Panc1 (cell line): ENCODE data around the gene CA9. TPM values are rescaled to one million over a fixed set of nuclear protein-coding genes. Genes with fewer than 3 reads are reported as not detected.

ENCODE experiments used
- ATAC-seq: fragments of 200-7000 bp; cut with Tn5 transposase; 2 replicates; pipeline ENCODE4 v1.9.1; 2020; ENCODE audit warnings: mild to moderate bottlenecking, moderate library complexity
- BruUV-seq: library from RNA; stranded (reverse); fragments of 400-500 nt; replicated peaks from 2 replicates; lab custom pipeline; 2021; lab: Mats Ljungman, UMichigan
- CTCF ChIA-PET: fragments of 300-600 bp; sonication (Branson Sonifier 250); formaldehyde crosslinking; loops from one replicate; lab custom pipeline; 2022; ENCODE audit warnings: antibody characterized with exemption; lab: Charles Lee
- POLR2A ChIA-PET: fragments of 300-600 bp; sonication (Branson Sonifier 250); formaldehyde crosslinking; loops from one replicate; lab custom pipeline; 2022; ENCODE audit warnings: antibody characterized with exemption; lab: Charles Lee
- DNase-seq: peaks from one replicate; pipeline ENCODE4 v3.0.0-alpha.2; 2010; ENCODE audit warnings: low read depth, low spot score
- H3K27ac ChIP-seq: 2 replicates; pipeline ENCODE4 v1.5.1; 2011; ENCODE audit warnings: mild to moderate bottlenecking, low read length, inconsistent platforms
- H3K27me3 ChIP-seq: fragments of 200-500 bp; sonication (Bioruptor generic); 2 replicates; pipeline ENCODE4 v1.6.0; 2014; ENCODE audit warnings: low read length, inconsistent platforms; ENCODE audit not compliant: control insufficient read depth, insufficient read depth
- H3K36me3 ChIP-seq: fragments of 200-500 bp; sonication (Bioruptor generic); 2 replicates; pipeline ENCODE4 v1.5.1; 2014; ENCODE audit warnings: inconsistent platforms, mild to moderate bottlenecking, low read length, moderate library complexity; ENCODE audit not compliant: control insufficient read depth, insufficient read depth
- H3K4me1 ChIP-seq: 2 replicates; pipeline ENCODE4 v1.5.1; 2011; ENCODE audit warnings: inconsistent platforms, mild to moderate bottlenecking, low read length, moderate library complexity; ENCODE audit not compliant: control insufficient read depth, insufficient read depth
- H3K4me3 ChIP-seq, 2 experiments: 2 replicates each; pipeline ENCODE4 v1.5.1; 2011 to 2012; ENCODE audit warnings: low read depth in 2 of 2, low read length in 2 of 2, mild to moderate bottlenecking in 2 of 2, inconsistent platforms in 1 of 2, moderate library complexity in 1 of 2
- H3K9me3 ChIP-seq: fragments of 200-500 bp; sonication (Bioruptor generic); 2 replicates; pipeline ENCODE4 v1.5.1; 2014; ENCODE audit warnings: low read depth, mild to moderate bottlenecking, inconsistent platforms, low read length, moderate library complexity; ENCODE audit not compliant: control insufficient read depth, insufficient read depth
- POLR2AphosphoS5 ChIP-seq: IDR thresholded peaks from 2 replicates; pipeline ENCODE4 v1.6.1; 2012; ENCODE audit warnings: mild to moderate bottlenecking, low read depth, low read length, moderate library complexity
- SIN3A ChIP-seq: IDR thresholded peaks from 2 replicates; pipeline ENCODE4 v1.6.1; 2012; ENCODE audit warnings: low read depth, mild to moderate bottlenecking, low read length, moderate library complexity, borderline replicate concordance; ENCODE audit not compliant: insufficient read depth
- TCF7L2 ChIP-seq: IDR thresholded peaks from 2 replicates; pipeline ENCODE4 v1.6.1; 2011; ENCODE audit warnings: mild to moderate bottlenecking, low read depth, low read length, inconsistent platforms
- in situ Hi-C: cut with HindIII; loops from 2 replicates; pipeline ENCODE4 v1.10.0; 2016; ENCODE audit warnings: low sequenced_read_pairs, low pct_unique_long_range_greater_than_20kb
- intact Hi-C: fragments of 100-400 bp; cut with micrococcal nuclease; formaldehyde crosslinking; loops from one replicate; pipeline ENCODE4 v1.10.0; 2022; ENCODE audit not compliant: unreplicated experiment
- total RNA-seq: library from RNA; stranded (reverse); gene quantifications from one replicate; pipeline ENCODE4 v1.2.1, GENCODE V29; 2021; ENCODE audit not compliant: unreplicated experiment
- TF ChIP-seq, protein P1 (sequence below): fragments of 450-650 bp; IDR thresholded peaks from 2 replicates; pipeline ENCODE4 v1.5.1; 2017; ENCODE audit warnings: mild to moderate bottlenecking
- TF ChIP-seq, protein P2 (sequence below), 2 experiments: IDR thresholded peaks; 2 replicates each; pipeline ENCODE4 v1.6.1; 2011 to 2012; ENCODE audit warnings: low read depth in 2 of 2, control low read depth in 1 of 2, low read length in 1 of 2, mild to moderate bottlenecking in 1 of 2, moderate library complexity in 1 of 2; ENCODE audit not compliant: insufficient read depth in 1 of 2

CA9 gene
- total RNA-seq, 1 experiment from 2014 or later, result 0.31 TPM

- no peak overlapping the region for H3K27ac ChIP-seq
- in situ Hi-C loops, result no loop called here
- DNase-seq (no peak), ATAC-seq (no peak)
- no peak for TF ChIP-seq POLR2AphosphoS5
- TF ChIP-seq, protein P1, sequence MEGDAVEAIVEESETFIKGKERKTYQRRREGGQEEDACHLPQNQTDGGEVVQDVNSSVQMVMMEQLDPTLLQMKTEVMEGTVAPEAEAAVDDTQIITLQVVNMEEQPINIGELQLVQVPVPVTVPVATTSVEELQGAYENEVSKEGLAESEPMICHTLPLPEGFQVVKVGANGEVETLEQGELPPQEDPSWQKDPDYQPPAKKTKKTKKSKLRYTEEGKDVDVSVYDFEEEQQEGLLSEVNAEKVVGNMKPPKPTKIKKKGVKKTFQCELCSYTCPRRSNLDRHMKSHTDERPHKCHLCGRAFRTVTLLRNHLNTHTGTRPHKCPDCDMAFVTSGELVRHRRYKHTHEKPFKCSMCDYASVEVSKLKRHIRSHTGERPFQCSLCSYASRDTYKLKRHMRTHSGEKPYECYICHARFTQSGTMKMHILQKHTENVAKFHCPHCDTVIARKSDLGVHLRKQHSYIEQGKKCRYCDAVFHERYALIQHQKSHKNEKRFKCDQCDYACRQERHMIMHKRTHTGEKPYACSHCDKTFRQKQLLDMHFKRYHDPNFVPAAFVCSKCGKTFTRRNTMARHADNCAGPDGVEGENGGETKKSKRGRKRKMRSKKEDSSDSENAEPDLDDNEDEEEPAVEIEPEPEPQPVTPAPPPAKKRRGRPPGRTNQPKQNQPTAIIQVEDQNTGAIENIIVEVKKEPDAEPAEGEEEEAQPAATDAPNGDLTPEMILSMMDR, result no peak
- no peak for TF ChIP-seq TCF7L2
- TF ChIP-seq, protein P2, sequence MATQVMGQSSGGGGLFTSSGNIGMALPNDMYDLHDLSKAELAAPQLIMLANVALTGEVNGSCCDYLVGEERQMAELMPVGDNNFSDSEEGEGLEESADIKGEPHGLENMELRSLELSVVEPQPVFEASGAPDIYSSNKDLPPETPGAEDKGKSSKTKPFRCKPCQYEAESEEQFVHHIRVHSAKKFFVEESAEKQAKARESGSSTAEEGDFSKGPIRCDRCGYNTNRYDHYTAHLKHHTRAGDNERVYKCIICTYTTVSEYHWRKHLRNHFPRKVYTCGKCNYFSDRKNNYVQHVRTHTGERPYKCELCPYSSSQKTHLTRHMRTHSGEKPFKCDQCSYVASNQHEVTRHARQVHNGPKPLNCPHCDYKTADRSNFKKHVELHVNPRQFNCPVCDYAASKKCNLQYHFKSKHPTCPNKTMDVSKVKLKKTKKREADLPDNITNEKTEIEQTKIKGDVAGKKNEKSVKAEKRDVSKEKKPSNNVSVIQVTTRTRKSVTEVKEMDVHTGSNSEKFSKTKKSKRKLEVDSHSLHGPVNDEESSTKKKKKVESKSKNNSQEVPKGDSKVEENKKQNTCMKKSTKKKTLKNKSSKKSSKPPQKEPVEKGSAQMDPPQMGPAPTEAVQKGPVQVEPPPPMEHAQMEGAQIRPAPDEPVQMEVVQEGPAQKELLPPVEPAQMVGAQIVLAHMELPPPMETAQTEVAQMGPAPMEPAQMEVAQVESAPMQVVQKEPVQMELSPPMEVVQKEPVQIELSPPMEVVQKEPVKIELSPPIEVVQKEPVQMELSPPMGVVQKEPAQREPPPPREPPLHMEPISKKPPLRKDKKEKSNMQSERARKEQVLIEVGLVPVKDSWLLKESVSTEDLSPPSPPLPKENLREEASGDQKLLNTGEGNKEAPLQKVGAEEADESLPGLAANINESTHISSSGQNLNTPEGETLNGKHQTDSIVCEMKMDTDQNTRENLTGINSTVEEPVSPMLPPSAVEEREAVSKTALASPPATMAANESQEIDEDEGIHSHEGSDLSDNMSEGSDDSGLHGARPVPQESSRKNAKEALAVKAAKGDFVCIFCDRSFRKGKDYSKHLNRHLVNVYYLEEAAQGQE (IDR thresholded peaks at IDR 0.05; ENCODE audit: insufficient read depth in 1 of 2, low read depth in 2 of 2, low read length in 1 of 2), result no peak
- TF ChIP-seq SIN3A, result no peak
- intact Hi-C loops, result loop anchor here (10.0 kb wide), 1 partner anchor 162 kb away; the partner anchor contains the start of genes HINT2 and SPAG8
- H3K27me3 ChIP-seq, result no peaks in the 10 kb centered on the region
- CTCF ChIA-PET, result no interaction called here
- no TSS peak for BruUV-seq
- H3K4me1 ChIP-seq, result peaks cover 3% of the 10 kb centered on the region; the same call in 1 of the 2 replicates
- H3K4me3 ChIP-seq, result no peak overlapping the region
- POLR2A ChIA-PET, result no interaction called here
- H3K36me3 ChIP-seq, result no peaks in the 10 kb centered on the region
- no peaks in the 10 kb centered on the region for H3K9me3 ChIP-seq
These were observed 20.9 kb upstream of the CA9 start for GRCh38 chr9:35652829-35653209.

DNA sequence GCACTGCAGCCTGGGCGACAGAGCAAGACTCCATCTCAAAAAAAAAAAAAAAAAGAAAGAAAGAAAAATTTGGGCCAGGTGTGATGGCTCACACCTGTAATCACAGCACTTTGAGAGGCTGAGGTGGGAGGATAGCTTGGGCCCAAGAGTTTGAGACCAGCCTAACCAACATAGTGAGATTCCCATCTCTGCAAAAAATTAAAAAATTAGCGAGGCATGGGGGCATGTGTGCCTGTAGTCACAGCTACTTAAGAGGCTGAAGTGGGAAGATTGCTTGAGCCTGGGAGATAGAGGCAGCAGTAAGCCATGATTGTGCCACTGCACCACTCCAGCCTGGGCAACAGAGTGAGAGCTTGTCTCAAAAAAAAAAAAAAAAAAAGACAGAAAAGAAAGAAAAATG is 20.1 kb upstream of the CA9 start:
- H3K36me3 ChIP-seq, result no peaks in the 10 kb centered on the region
- H3K27ac ChIP-seq, result no peak overlapping the region
- BruUV-seq, result no TSS peak
- H3K4me1 ChIP-seq, result peaks cover 3% of the 10 kb centered on the region; the same call in 1 of the 2 replicates
- TF ChIP-seq, protein P2 (IDR thresholded peaks at IDR 0.05; ENCODE audit: insufficient read depth in 1 of 2, low read depth in 2 of 2, low read length in 1 of 2), result no peak
- TF ChIP-seq POLR2AphosphoS5, result no peak
- TF ChIP-seq, protein P1, result no peak
- in situ Hi-C loops, result no loop called here
- intact Hi-C loops, result loop anchor here (10.0 kb wide), 1 partner anchor 161 kb away; the partner anchor contains the start of genes HINT2 and SPAG8
- no peak for ATAC-seq
- no peaks in the 10 kb centered on the region for H3K27me3 ChIP-seq
- ChIA-PET POLR2A (no interaction called here), CTCF (interaction anchor here (0.6 to 0.7 kb wide), 3 partner anchors 32 to 229 kb away, joined by 3 to 8 read pairs (median 3); no protein-coding TSS in a partner anchor)
- H3K4me3 ChIP-seq, result no peak overlapping the region
- no peaks in the 10 kb centered on the region for H3K9me3 ChIP-seq
- no peak for DNase-seq
